ENCODE data around the gene OR4D11.
"Not testable (repeated sequence)": the region's sequence is repeated elsewhere in the genome, so short reads cannot be mapped to it uniquely, and the experiment has no call there.

The OR4D11 gene

GRCh38 chr11:59503276-59503675 is at the start of gene OR4D11:
Gene OR4D11 (plus strand): TSS chr11:59503576. CDS start chr11:59503576, 0 bp downstream.
- DNase-seq (ENCODE audit: low read depth in 3 of 3, low spot score in 1 of 3): no peak

GRCh38 chr11:59456661-59457060 is 46.7 kb upstream of the OR4D11 start, which contains the start of gene OR4D6:
Gene OR4D6 (plus strand): TSS chr11:59456961. CDS start chr11:59456961, 0 bp downstream.
- no peak for DNase-seq (ENCODE audit: low read depth in 3 of 3, low spot score in 1 of 3)

DNA sequence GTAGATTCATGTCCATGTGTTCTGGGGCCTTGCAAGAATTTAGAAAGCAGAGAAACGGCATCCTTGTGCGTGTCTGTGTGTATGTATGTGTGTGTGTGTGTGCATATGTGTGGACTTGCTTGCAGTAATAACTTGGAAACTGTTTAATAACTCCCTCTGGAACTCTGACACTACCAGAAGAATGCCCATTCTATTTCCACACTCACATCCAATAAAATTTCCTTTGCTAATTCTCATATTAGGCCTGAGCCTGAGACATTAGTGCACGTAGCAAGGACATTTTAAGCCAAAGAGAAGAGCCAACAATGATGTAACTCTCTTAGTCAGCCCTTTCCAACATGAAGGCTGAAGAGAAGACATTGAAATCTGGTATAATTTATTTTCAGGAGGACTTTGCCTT is 43.5 kb upstream of the OR4D11 start:
- no peak for DNase-seq (ENCODE audit: low read depth in 3 of 3, low spot score in 1 of 3)

- DNase-seq (ENCODE audit: low read depth in 3 of 3, low spot score in 1 of 3): no peak
Observed at GRCh38 chr11:59463190-59463641, 40.2 kb upstream of the OR4D11 start.

GRCh38 chr11:59473015-59473414 is 30.4 kb upstream of the OR4D11 start, which contains the start of gene OR4D10:
Gene OR4D10 (plus strand): TSS chr11:59473315. CDS start chr11:59477430, 4,115 bp downstream.
- no peak for DNase-seq (ENCODE audit: low read depth in 3 of 3, low spot score in 1 of 3)

- DNase-seq (ENCODE audit: low read depth in 3 of 3, low spot score in 1 of 3): no peak
Observed at GRCh38 chr11:59475176-59475575, 28.2 kb upstream of the OR4D11 start.

DNA sequence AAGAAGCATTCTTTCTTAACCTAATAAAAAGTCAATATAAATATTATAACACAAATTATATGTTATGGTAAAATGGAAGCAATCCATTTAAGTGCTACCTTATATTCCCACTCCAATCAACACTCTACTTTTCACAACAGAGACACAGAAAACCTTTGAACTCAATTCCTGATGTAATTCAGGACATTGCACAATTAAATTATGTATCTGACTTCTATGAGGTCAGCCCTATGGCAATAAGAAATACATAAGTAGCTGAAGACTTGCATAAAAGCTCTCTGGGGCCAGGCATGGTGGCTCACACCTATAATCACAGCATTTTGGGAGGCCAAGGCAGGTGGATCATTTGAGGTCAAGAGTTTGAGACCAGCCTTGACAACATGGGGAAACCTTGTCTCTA is 23.5 kb upstream of the OR4D11 start:
- no peak for DNase-seq (ENCODE audit: low read depth in 3 of 3, low spot score in 1 of 3)

DNA sequence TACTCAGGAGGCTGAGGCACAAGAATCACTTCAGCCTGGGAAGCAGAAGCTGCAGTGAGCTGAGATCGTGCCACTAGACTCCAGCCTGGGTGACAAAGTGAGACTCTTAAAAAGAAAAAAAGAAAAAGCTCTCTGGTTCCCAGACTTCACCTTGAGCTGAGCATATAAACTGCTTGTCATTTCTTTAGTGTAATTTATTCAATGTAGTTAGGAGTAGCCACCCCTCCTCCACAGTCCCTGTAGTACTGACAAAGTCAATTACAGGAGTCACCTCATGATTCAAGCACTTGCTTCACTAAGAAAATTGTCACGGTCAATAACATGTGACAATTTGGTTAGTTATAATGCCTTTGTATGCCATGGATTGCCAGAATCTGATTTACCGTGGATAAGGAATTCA is 23.0 kb upstream of the OR4D11 start:
- DNase-seq (ENCODE audit: low read depth in 3 of 3, low spot score in 1 of 3): no peak

DNA sequence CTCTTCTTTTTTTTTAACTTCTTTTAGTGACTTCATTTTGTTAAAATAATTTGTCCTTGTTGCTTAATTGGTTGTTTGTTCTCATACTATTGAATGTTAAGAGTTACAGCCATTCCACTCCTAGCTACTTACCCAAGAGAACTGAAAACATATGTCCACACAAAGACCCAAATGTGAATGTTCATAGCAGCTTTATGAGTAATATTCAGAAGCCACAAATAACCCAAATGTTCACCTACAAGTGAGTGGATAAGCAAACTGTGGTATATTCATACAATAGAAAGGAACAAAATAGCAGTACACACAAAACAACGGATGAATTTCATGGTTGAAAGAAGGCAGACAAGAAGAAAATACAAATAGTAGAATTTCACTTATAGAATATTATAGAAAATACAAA is 1.4 kb upstream of the OR4D11 start:
- DNase-seq (ENCODE audit: low read depth in 3 of 3, low spot score in 1 of 3): no peak

- no peak for DNase-seq (ENCODE audit: low read depth in 3 of 3, low spot score in 1 of 3)
Observed at GRCh38 chr11:59510941-59511589, 7.7 kb downstream of the OR4D11 start, which contains the start of gene OR4D9. Gene OR4D9 (plus strand): TSS chr11:59511539. CDS start chr11:59514913, 3,374 bp downstream.

- DNase-seq (ENCODE audit: low read depth in 3 of 3, low spot score in 1 of 3): no peak
Observed at GRCh38 chr11:59511675-59512074, 8.3 kb downstream of the OR4D11 start.

DNA sequence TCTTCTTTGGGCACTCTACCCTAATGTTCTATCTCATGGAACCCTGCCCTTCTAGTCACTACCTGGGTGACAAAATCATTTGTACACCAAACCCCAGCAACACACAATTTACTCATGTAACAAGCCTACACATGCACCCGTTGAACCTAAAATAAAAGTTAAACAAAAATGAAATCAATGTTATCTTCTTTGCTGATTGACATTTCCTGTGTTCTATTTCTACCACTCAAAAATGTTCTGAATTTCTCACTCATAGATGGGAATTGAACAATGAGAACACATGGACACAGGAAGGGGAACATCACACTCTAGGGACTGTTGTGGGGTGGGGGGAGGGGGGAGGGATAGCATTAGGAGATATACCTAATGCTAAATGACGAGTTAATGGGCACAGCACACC is 16.8 kb downstream of the OR4D11 start:
- DNase-seq (ENCODE audit: low read depth in 3 of 3, low spot score in 1 of 3): not testable (repeated sequence)

DNA sequence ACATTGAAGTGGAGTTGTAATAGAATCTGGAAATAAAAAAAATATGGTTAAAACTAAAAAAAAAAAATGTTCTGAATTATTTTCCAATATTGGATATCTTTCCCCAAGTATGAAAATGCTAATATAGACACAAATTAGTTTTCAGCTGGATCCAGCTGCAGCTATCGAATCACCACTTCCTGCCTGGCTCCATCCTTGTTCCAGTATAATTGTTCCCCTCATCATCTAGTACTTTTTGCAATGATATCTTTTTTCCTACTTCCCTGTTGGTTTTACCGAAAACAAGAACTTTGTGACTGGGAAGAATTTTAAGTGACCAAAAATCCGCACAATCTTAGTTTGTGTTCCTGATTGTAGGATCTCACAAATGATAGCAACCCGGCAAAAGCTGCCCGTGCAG is 17.4 kb downstream of the OR4D11 start:
- no peak for DNase-seq (ENCODE audit: low read depth in 3 of 3, low spot score in 1 of 3)

- DNase-seq (ENCODE audit: low read depth in 3 of 3, low spot score in 1 of 3): no peak
Observed at GRCh38 chr11:59523541-59523940, 20.2 kb downstream of the OR4D11 start.

- DNase-seq (ENCODE audit: low read depth in 3 of 3, low spot score in 1 of 3): no peak
Observed at GRCh38 chr11:59528711-59529110, 25.3 kb downstream of the OR4D11 start.

GRCh38 chr11:59532620-59533019 is 29.2 kb downstream of the OR4D11 start:
- no peak for DNase-seq (ENCODE audit: low read depth in 3 of 3, low spot score in 1 of 3)

DNA sequence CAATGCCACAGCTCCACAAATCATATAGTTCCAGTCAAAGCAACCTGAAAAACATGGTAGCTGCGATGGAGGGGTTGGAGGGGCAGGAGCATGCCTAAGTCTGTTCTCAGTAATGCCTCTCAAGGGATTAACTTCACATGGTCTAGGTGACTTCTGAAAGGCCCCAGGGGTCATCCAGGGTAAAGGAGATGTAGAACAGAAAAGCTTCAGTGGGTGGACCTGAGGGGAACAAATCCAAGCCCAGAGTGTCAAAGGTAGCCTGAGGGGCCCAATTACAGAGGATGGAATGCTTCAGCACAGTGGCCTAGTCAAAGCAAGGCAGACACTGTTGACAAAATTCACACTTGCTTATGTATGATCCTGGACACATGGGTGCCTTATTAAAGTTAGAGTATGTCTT is 31.3 kb downstream of the OR4D11 start:
- no peak for DNase-seq (ENCODE audit: low read depth in 3 of 3, low spot score in 1 of 3)

DNA sequence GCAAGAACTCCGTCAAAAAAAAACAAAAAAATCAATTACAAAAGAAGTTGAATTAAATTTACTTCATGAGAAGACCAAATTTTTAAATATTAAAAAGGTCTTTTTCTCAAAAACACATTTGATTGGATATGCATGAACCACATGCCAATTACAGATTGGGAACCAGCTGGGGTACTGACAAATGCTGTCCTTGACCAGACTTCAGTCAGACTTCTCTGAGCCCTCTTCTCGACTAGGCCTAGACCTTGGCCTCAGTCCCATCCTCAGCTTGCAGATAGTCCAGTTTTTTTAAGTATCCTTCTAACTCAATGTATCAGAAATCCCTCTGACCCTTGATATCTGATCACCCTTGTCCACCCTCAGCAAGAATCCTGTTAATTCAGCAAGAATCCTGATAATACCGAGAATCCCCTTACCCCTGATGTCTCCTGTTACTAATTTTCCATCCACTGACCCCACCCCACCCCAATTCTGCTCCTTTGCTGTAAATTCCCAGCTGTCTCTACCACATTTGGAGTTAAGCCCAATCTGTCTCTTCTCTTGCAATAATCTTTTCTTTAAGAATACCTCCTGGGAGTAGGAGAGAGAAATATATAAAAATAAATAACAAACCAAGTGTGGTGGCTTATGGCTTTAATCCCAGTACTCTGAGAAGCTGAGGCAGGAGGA is 38.9 kb downstream of the OR4D11 start:
- no peak for DNase-seq (ENCODE audit: low read depth in 3 of 3, low spot score in 1 of 3)

GRCh38 chr11:59543713-59544112 is 40.3 kb downstream of the OR4D11 start:
- not testable (repeated sequence) for DNase-seq (ENCODE audit: low read depth in 3 of 3, low spot score in 1 of 3)

GRCh38 chr11:59544869-59545178 is 41.4 kb downstream of the OR4D11 start:
- no peak for DNase-seq (ENCODE audit: low read depth in 3 of 3, low spot score in 1 of 3)

DNA sequence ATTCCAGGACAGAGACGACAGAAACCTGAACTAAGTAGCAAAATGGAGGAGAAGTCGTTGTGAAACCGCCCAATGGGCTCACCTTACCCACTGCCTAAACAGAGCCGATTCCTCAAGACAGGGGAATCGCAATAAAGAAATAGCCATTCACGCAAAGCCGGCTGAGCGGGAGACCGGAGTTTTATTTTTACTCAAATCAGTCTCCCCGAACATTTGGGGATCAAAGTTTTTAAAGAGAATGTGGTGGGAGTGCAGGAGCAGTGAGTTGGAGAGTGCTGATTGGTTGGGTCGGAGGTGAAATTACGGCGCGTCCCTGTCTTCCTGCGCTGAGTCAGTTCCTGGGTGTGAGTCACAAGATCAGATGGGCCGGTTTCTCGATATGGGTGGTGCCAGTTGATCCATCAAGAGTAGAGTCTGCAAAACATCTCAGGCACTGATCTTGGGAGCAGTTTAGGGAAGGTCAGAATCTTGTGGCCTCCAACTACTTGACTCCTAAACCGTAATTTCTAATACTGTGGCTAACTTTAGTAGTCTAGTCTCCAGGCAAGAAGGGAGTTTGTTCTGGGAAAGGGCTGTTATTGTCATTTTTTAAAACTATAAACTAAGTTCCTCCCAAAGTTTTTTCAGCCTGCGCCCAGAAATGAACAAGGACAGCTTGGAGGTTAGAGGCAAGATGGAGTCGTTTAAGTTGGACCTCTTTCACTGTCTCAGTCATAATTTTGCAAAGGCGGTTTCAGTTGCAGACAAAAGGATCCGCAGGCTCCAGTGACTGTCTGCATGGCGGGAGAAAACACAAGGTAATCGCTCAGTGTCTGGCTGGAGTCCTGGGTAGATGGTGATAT is 42.0 kb downstream of the OR4D11 start:
- no peak for DNase-seq (ENCODE audit: low read depth in 3 of 3, low spot score in 1 of 3)

Data from stimulated activated CD4-positive, alpha-beta T cell treated with anti-CD3 and anti-CD28 coated beads, TNF-alpha, amount 100 ng/mL, for 1 hour (primary cell).